Suprapubic skin (tissue), 4 donors: ENCODE results near the gene RNASE4. TPM values are rescaled to one million over a fixed set of nuclear protein-coding genes. Genes with fewer than 3 reads are reported as not detected.

ENCODE experiments used
- DNase-seq, 2 donors: peaks; one replicate each; pipeline ENCODE4 v3.0.0-alpha.2; 2019; ENCODE audit warnings: low spot score in 2 of 2
- H3K27ac ChIP-seq: fragments of 200-600 bp; sonication (generic); one replicate; pipeline ENCODE4 v1.5.1; 2019
- H3K27me3 ChIP-seq: fragments of 200-600 bp; sonication (generic); one replicate; pipeline ENCODE4 v1.5.1; 2019
- H3K36me3 ChIP-seq: fragments of 200-600 bp; sonication (generic); one replicate; pipeline ENCODE4 v1.5.1; 2019
- H3K4me1 ChIP-seq: fragments of 200-600 bp; sonication (generic); one replicate; pipeline ENCODE4 v1.5.1; 2019
- H3K4me3 ChIP-seq: fragments of 200-600 bp; sonication (generic); one replicate; pipeline ENCODE4 v1.5.1; 2019; ENCODE audit warnings: mild to moderate bottlenecking
- H3K9me3 ChIP-seq: fragments of 200-600 bp; sonication (generic); one replicate; pipeline ENCODE4 v1.5.1; 2019
- CTCF ChIP-seq, 2 donors: fragments of 200-600 bp in 1 of 2; fragments of 450-650 bp in 1 of 2; sonication (generic) in 1 of 2; IDR thresholded peaks; one replicate each; pipeline ENCODE4 v1.5.1; 2016 to 2019; ENCODE audit warnings: antibody characterized with exemption in 2 of 2, mild to moderate bottlenecking in 1 of 2, moderate library complexity in 1 of 2
- EP300 ChIP-seq: sonication (generic); formaldehyde crosslinking; IDR thresholded peaks from one replicate; pipeline ENCODE4 v1.6.1; 2017; ENCODE audit warnings: antibody characterized with exemption
- POLR2A ChIP-seq, 2 donors: fragments of 450-650 bp; IDR thresholded peaks; one replicate each; pipeline ENCODE4 v1.6.1; 2017; ENCODE audit warnings: antibody characterized with exemption in 2 of 2, mild to moderate bottlenecking in 2 of 2, moderate library complexity in 2 of 2
- POLR2AphosphoS5 ChIP-seq, 3 donors: sonication (generic); formaldehyde crosslinking; IDR thresholded peaks; one replicate each; pipeline ENCODE4 v1.6.1; 2017; ENCODE audit warnings: antibody characterized with exemption in 3 of 3
- WGBS: methylation state at CpG from one replicate; pipeline ENCODE4 v1.1.5; 2018; 5-methylcytosine and 5-hydroxymethylcytosine counted together
- total RNA-seq, 4 donors: library from RNA; depleted of rRNA; stranded (reverse); fragments of >200 nt; gene quantifications; one replicate each; pipeline ENCODE4 v1.1.0, GENCODE V29; 2016

The RNASE4 gene
- total RNA-seq, 4 donors from 2014 or later = 43.9 to 84.2 (median 66.2) TPM

DNA sequence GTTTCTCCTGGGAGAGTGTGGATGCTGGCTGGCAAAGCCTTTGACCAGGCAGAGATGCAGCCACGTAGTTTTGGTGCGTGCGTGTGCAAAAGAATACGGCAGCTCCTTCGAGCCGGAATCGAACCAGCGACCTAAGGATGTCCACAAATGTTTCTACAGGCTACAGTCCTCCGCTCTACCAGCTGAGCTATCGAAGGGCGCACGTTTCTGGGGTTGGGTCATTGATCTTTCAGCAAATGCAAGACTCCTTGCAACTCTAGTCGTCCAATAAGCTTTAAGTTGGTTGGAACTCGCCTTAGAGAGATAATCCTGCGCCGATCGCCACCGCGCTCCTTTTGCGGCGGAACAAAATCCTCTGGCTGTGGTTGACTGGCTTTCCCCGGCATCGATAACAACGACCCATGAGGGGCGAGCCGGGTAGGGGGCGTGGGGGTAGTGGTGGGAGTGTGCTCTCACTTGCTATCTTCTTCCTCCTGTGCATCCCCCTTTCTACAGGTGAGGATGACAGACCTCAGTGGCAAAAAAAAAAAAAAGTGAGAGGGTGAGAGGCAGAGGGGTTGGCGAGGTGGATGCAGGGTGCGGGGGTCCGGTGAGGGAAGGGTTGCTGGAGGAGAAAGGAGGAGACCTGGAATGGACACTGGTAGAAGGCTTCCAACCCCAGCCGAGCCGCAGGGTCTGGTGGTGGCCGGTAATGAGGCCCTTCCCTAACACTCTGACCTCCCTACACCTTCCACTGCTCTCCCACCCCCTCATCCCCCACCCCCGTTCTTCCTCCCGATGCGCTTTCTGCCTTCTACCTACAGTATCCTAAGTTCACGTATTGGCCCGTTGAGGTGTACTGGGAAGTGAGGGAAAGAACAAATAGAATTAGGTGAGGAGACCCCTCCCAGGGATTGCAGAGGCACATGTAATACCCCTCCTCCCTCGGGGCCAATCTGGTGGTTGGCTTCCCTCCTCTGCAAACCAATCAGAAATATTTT lies 31.1 kb upstream of the RNASE4 start:
- no peak for TF ChIP-seq POLR2A (IDR thresholded peaks at IDR 0.05)
- no peak for TF ChIP-seq EP300
- no peak for TF ChIP-seq POLR2AphosphoS5 (IDR thresholded peaks at IDR 0.05)
- no peak for TF ChIP-seq CTCF (IDR thresholded peaks at IDR 0.05)
- H3K4me3 ChIP-seq = no peak overlapping the region
- WGBS = 5% methylated on average over 35 of the region's 39 CpGs

DNA sequence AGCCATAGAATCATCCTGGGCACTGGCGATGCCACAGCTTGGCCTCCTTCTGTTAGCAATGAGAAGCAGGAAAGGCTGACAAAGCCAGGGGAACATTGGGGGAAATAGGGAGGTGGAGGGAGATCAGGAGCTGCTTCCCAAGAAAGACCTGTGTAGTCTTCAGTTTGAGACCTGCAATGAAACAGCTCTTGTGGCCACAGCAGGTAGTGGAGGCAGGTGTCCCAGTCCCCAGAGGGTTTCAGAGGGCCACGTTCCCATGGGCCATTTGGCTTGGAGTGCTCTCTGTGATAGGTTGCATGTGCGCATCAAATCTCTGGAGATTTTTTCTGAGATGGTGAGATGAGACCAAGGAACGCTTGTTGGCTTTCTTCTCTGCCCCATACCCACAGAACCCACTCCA lies 28.5 kb upstream of the RNASE4 start:
- WGBS = 93% methylated on average over 4 of the region's 4 CpGs
- peaks cover 96% of the 10 kb centered on the region for H3K27me3 ChIP-seq
- no peak overlapping the region for H3K27ac ChIP-seq
- DNase-seq = no peak
- no peak overlapping the region for H3K4me3 ChIP-seq
- H3K36me3 ChIP-seq = no peaks in the 10 kb centered on the region
- no peak for TF ChIP-seq POLR2A (IDR thresholded peaks at IDR 0.05)
- TF ChIP-seq CTCF (IDR thresholded peaks at IDR 0.05) = no peak
- no peak for TF ChIP-seq EP300
- TF ChIP-seq POLR2AphosphoS5 (IDR thresholded peaks at IDR 0.05) = no peak
- H3K4me1 ChIP-seq = peaks cover 4% of the 10 kb centered on the region
- no peaks in the 10 kb centered on the region for H3K9me3 ChIP-seq

More for the DNA sequence above, 31.1 kb upstream of the RNASE4 start:
- H3K36me3 ChIP-seq = no peaks in the 10 kb centered on the region
- peaks cover 82% of the 10 kb centered on the region for H3K27me3 ChIP-seq
- peaks cover 4% of the 10 kb centered on the region for H3K4me1 ChIP-seq
- H3K27ac ChIP-seq = no peak overlapping the region
- no peaks in the 10 kb centered on the region for H3K9me3 ChIP-seq
- DNase-seq = no peak

- H3K27ac ChIP-seq = no peak overlapping the region
- no peaks in the 10 kb centered on the region for H3K36me3 ChIP-seq
- TF ChIP-seq CTCF (IDR thresholded peaks at IDR 0.05) (no peak), POLR2AphosphoS5 (IDR thresholded peaks at IDR 0.05) (no peak), EP300 (no peak), POLR2A (IDR thresholded peaks at IDR 0.05) (no peak)
- H3K4me3 ChIP-seq = no peak overlapping the region
- H3K9me3 ChIP-seq = no peaks in the 10 kb centered on the region
- peaks cover 92% of the 10 kb centered on the region for H3K27me3 ChIP-seq
- 82% methylated on average over 4 of the region's 4 CpGs for WGBS
- peaks cover 4% of the 10 kb centered on the region for H3K4me1 ChIP-seq
- no peak for DNase-seq
Observed at GRCh38 chr14:20656274-20656673, 28.1 kb upstream of the RNASE4 start.

DNA sequence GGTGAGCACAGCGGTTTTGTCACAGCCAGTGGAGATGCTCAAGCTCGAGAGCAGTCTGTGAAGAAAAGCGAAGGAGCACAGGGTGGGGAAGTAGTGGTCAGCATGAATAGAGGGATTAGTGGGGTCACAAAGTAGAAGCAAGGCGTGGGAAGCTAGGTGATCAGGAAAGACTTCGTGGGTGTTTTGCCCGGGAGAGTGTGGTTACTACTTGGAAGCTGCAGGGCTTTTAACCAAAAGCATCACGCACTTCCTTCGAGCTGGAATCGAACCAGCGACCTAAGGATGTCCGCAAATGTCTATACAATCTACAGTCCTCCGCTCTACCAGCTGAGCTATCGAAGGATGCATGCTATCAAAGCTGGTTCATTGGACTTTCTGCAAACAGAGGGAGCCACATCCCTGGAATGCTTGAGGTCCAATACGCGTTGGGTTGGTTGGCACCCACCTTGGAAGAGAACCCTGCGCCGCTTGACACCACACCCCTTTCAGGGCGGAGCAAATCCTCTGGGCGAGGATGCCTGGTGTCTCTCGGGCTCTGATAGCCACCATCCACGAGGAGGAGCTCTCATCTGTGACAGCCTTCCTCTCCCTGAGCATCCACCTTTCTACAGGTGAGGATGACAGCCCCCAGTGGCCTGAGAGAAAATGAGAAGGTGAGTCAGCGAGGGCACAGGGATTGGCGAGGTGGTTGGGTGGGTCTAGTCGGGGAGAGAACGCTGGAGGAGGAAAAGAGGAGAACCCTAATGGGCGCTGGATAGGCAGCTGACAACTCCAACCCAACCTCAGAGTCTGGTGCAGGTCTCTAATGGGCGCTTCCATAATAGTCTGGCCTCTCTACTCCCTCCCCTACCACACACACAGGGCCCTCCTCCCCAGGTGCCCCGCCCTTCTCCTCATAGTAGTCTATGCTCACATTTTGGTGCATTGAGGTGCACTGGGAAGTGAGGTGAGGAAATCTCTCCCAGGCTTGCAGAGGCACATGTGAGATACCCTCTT lies 26.8 kb upstream of the RNASE4 start:
- H3K4me1 ChIP-seq = peaks cover 4% of the 10 kb centered on the region
- H3K4me3 ChIP-seq = no peak overlapping the region
- no peak overlapping the region for H3K27ac ChIP-seq
- no peaks in the 10 kb centered on the region for H3K9me3 ChIP-seq
- DNase-seq = no peak
- no peak for TF ChIP-seq EP300
- no peak for TF ChIP-seq POLR2AphosphoS5 (IDR thresholded peaks at IDR 0.05)
- TF ChIP-seq CTCF (IDR thresholded peaks at IDR 0.05) = no peak
- no peak for TF ChIP-seq POLR2A (IDR thresholded peaks at IDR 0.05)
- H3K27me3 ChIP-seq = peaks cover 82% of the 10 kb centered on the region
- WGBS = 29% methylated on average over 25 of the region's 28 CpGs
- H3K36me3 ChIP-seq = no peaks in the 10 kb centered on the region
